OCI-LY7 (cell line): Measurements from ENCODE around the gene MEGF6. TPM values are rescaled to one million over a fixed set of nuclear protein-coding genes. Genes with fewer than 3 reads are reported as not detected.

Source experiments
- BruUV-seq: library from RNA; stranded (reverse); fragments of 400-500 nt; replicated peaks from 2 replicates; lab custom pipeline; 2021; lab: Mats Ljungman, UMichigan
- CTCF ChIA-PET: fragments of 300-600 bp; sonication (Branson Sonifier 250); formaldehyde crosslinking; loops from one replicate; lab custom pipeline; 2022; ENCODE audit warnings: antibody characterized with exemption; ENCODE audit not compliant: unreplicated experiment; lab: Charles Lee
- POLR2A ChIA-PET: fragments of 300-600 bp; sonication (Branson Sonifier 250); formaldehyde crosslinking; loops from one replicate; lab custom pipeline; 2022; ENCODE audit warnings: antibody characterized with exemption; lab: Charles Lee
- DNase-seq: peaks from one replicate; pipeline ENCODE4 v3.0.0-alpha.2; 2015; ENCODE audit warnings: low spot score
- H2AFZ ChIP-seq: fragments of 200-600 bp; sonication (generic), shearing (Covaris generic); 2 replicates; pipeline ENCODE4 v1.6.1; 2014; ENCODE audit warnings: mild to moderate bottlenecking, antibody characterized with exemption, low read length, moderate library complexity
- H3K27ac ChIP-seq: fragments of 200-600 bp; sonication (generic); 2 replicates; pipeline ENCODE4 v1.5.1; 2014; ENCODE audit warnings: mixed run types, low read depth, mild to moderate bottlenecking, moderate library complexity, low read length, inconsistent platforms; ENCODE audit not compliant: poor library complexity, severe bottlenecking
- H3K36me3 ChIP-seq: fragments of 200-600 bp; sonication (generic); 2 replicates; pipeline ENCODE4 v1.6.1; 2014; ENCODE audit warnings: mild to moderate bottlenecking, antibody characterized with exemption, low read length, moderate library complexity, mixed read lengths; ENCODE audit not compliant: insufficient read depth
- H3K4me1 ChIP-seq: fragments of 200-600 bp; sonication (generic); 2 replicates; pipeline ENCODE4 v1.5.1; 2014; ENCODE audit warnings: mild to moderate bottlenecking, low read length; ENCODE audit not compliant: insufficient read depth, poor library complexity, severe bottlenecking
- H3K4me2 ChIP-seq: fragments of 200-600 bp; sonication (generic); 2 replicates; pipeline ENCODE4 v1.6.1; 2014; ENCODE audit warnings: mild to moderate bottlenecking, low read length
- H3K4me3 ChIP-seq: fragments of 200-600 bp; sonication (generic); 2 replicates; pipeline ENCODE4 v1.5.1; 2014; ENCODE audit warnings: mild to moderate bottlenecking, low read depth, low read length; ENCODE audit not compliant: poor library complexity, severe bottlenecking
- H3K79me2 ChIP-seq: fragments of 200-600 bp; sonication (generic); 2 replicates; pipeline ENCODE4 v1.6.1; 2016; ENCODE audit warnings: low read depth, mild to moderate bottlenecking, low read length, moderate library complexity, mixed read lengths; ENCODE audit not compliant: insufficient read depth
- H3K9me2 ChIP-seq: fragments of 200-600 bp; sonication (generic); 2 replicates; pipeline ENCODE4 v1.6.1; 2016; ENCODE audit warnings: mild to moderate bottlenecking, low read length, mixed read lengths; ENCODE audit not compliant: insufficient read depth
- H3K9me3 ChIP-seq: fragments of 200-600 bp; sonication (generic); 2 replicates; pipeline ENCODE4 v1.6.1; 2014; ENCODE audit warnings: mild to moderate bottlenecking, mixed run types, low read length, mixed read lengths
- H4K20me1 ChIP-seq: fragments of 200-600 bp; sonication (generic); 2 replicates; pipeline ENCODE4 v1.6.1; 2014; ENCODE audit warnings: mild to moderate bottlenecking, antibody characterized with exemption, low read length, moderate library complexity, mixed read lengths; ENCODE audit not compliant: insufficient read depth
- CTCF ChIP-seq: fragments of 200-600 bp; sonication (generic); conservative IDR thresholded peaks from 2 replicates; pipeline ENCODE4 v1.5.1; 2014; ENCODE audit warnings: mild to moderate bottlenecking, antibody characterized with exemption, low read length, moderate library complexity, mixed read lengths
- EZH2phosphoT487 ChIP-seq: fragments of 200-600 bp; sonication (generic); IDR thresholded peaks from 2 replicates; pipeline ENCODE4 v1.6.1; 2018; ENCODE audit warnings: low read depth, borderline replicate concordance, mild to moderate bottlenecking, mixed run types, antibody characterized with exemption, low read length, moderate library complexity, mixed read lengths
- intact Hi-C: fragments of 100-400 bp; cut with micrococcal nuclease; formaldehyde crosslinking; loops from one replicate; pipeline ENCODE4 v1.10.0; 2022; ENCODE audit not compliant: unreplicated experiment
- total RNA-seq, 2 experiments: library from RNA; depleted of rRNA in 1 of 2; stranded (reverse); fragments of >200 nt in 1 of 2; shearing (Covaris generic) in 1 of 2; gene quantifications; 2 replicates each; pipeline ENCODE4 v1.2.3, GENCODE V29; 2014 to 2022

Gene MEGF6
- total RNA-seq, 2 experiments from 2014 or later = 0.15 to 0.32 TPM

DNA sequence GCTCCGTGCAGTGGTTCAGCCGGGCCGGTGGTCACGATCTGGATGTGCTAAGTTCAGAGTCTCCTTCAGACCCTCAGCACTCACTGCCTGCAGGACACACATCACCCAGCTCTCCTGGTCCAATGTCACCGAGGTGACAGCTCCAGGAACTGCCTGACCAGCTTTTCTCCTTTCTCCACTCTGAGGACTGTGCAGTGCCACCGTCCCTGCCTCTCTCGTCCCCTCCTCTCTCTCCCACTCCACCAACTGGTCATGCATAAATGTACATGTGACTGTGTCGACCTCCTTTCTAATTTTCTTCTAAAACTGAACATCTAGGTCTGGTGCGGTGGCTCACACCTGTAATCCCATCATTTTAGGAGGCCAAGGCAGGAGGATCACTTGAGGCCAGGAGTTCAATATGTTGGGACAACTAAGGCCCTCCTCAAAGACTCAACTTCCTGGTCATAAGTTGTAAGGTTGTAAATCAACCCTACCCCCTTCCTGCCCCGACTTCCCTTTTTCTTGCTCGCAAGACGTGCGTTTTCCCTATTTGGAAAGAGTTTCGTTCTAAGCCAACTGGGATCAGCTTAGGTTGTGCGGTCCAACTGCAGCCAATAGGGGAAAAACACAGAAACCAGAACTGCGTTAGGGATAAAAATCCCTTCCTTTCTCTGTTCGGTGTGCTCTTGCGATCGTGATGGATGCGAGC is 53.1 kb downstream of the MEGF6 start:
- Histone ChIP-seq H2AFZ (no peak overlapping the region), H3K9me3 (no peaks in the 10 kb centered on the region), H3K27ac (no peak overlapping the region), H3K36me3 (no peaks in the 10 kb centered on the region), H3K4me2 (no peak overlapping the region), H4K20me1 (no peaks in the 10 kb centered on the region), H3K79me2 (no peaks in the 10 kb centered on the region), H3K4me3 (no peak overlapping the region), H3K4me1 (no peaks in the 10 kb centered on the region), H3K9me2 (no peaks in the 10 kb centered on the region)
- no peak for DNase-seq
- ChIA-PET CTCF (no interaction called here), POLR2A (no interaction called here)
- intact Hi-C loops = no loop called here
- TF ChIP-seq EZH2phosphoT487 = no peak
- no peak for TF ChIP-seq CTCF
- BruUV-seq = no TSS peak

- CTCF ChIA-PET = no interaction called here
- TF ChIP-seq EZH2phosphoT487 (no peak), CTCF (no peak)
- no peaks in the 10 kb centered on the region for H3K9me2 ChIP-seq
These were observed 53.9 kb downstream of the MEGF6 start for GRCh38 chr1:3557366-3557765.

GRCh38 chr1:3556336-3556735 is 55.0 kb downstream of the MEGF6 start:
- no peak overlapping the region for H3K4me3 ChIP-seq
- no peaks in the 10 kb centered on the region for H3K79me2 ChIP-seq
- BruUV-seq = no TSS peak
- no peak overlapping the region for H3K27ac ChIP-seq
- CTCF ChIA-PET = no interaction called here
- TF ChIP-seq CTCF (no peak), EZH2phosphoT487 (no peak)
- POLR2A ChIA-PET = no interaction called here
- DNase-seq = no peak
- no peaks in the 10 kb centered on the region for H4K20me1 ChIP-seq
- H3K4me1 ChIP-seq = no peaks in the 10 kb centered on the region
- no peaks in the 10 kb centered on the region for H3K9me3 ChIP-seq
- H3K9me2 ChIP-seq = no peaks in the 10 kb centered on the region
- no peak overlapping the region for H2AFZ ChIP-seq
- no peaks in the 10 kb centered on the region for H3K36me3 ChIP-seq
- no peak overlapping the region for H3K4me2 ChIP-seq
- intact Hi-C loops = no loop called here

More at GRCh38 chr1:3557366-3557765, 53.9 kb downstream of the MEGF6 start:
- no peaks in the 10 kb centered on the region for H3K36me3 ChIP-seq
- H3K27ac ChIP-seq = no peak overlapping the region
- no peak overlapping the region for H3K4me3 ChIP-seq
- H3K4me2 ChIP-seq = no peak overlapping the region
- H2AFZ ChIP-seq = no peak overlapping the region
- POLR2A ChIA-PET = no interaction called here
- no TSS peak for BruUV-seq
- intact Hi-C loops = no loop called here
- no peaks in the 10 kb centered on the region for H3K9me3 ChIP-seq
- no peaks in the 10 kb centered on the region for H4K20me1 ChIP-seq
- no peak for DNase-seq
- H3K4me1 ChIP-seq = no peaks in the 10 kb centered on the region
- H3K79me2 ChIP-seq = no peaks in the 10 kb centered on the region
